BLaER1 treated with 17β-estradiol and CSF1 and Interleukin-3, amounts not matched to agents 10 nM and 100 nM (cell line): ENCODE results near the gene ONECUT1.

Experiments used
- H3K27ac ChIP-seq, 11 experiments: shearing (Covaris generic); formaldehyde crosslinking; 2 replicates each; pipeline ENCODE4 v1.8.1; 2022
- H3K27me3 ChIP-seq, 11 experiments: shearing (Covaris generic); formaldehyde crosslinking; 2 replicates each; pipeline ENCODE4 v1.8.1; 2022
- H3K36me3 ChIP-seq, 11 experiments: shearing (Covaris generic); formaldehyde crosslinking; 2 replicates each; pipeline ENCODE4 v1.8.1; 2022
- H3K4me1 ChIP-seq, 10 experiments: shearing (Covaris generic); formaldehyde crosslinking; 2 replicates each; pipeline ENCODE4 v1.8.1; 2022
- H3K4me2 ChIP-seq, 11 experiments: shearing (Covaris generic); formaldehyde crosslinking; 2 replicates each; pipeline ENCODE4 v1.8.1; 2022
- H3K4me3 ChIP-seq, 10 experiments: shearing (Covaris generic); formaldehyde crosslinking; 2 replicates each; pipeline ENCODE4 v1.8.1; 2022
- H3K9ac ChIP-seq, 11 experiments: shearing (Covaris generic); formaldehyde crosslinking; 2 replicates each; pipeline ENCODE4 v1.8.1; 2022
- H3K9me3 ChIP-seq, 11 experiments: shearing (Covaris generic); formaldehyde crosslinking; replicated peaks in 1 of 11; 2 replicates each; pipeline ENCODE4 v1.8.1; 2022
- H4K20me1 ChIP-seq, 11 experiments: shearing (Covaris generic); formaldehyde crosslinking; 2 replicates each; pipeline ENCODE4 v1.8.1; 2022
- Cebpa-rat ChIP-seq, 11 experiments: shearing (Covaris generic); IDR thresholded peaks; 2 replicates each; pipeline ENCODE4 v1.8.1; 2022

The ONECUT1 gene

GRCh38 chr15:52751522-52751921 lies 38.6 kb downstream of the ONECUT1 start:
- H3K4me3 ChIP-seq = no peak overlapping the region
- no peaks in the 10 kb centered on the region for H3K27me3 ChIP-seq
- TF ChIP-seq Cebpa-rat (IDR thresholded peaks at IDR 0.05) = no peak
- no peak overlapping the region for H3K27ac ChIP-seq
- no peaks in the 10 kb centered on the region for H3K9me3 ChIP-seq
- H3K36me3 ChIP-seq = no peaks in the 10 kb centered on the region
- no peaks in the 10 kb centered on the region for H4K20me1 ChIP-seq
- no peak overlapping the region for H3K9ac ChIP-seq
- H3K4me2 ChIP-seq = no peak overlapping the region
- no peaks in the 10 kb centered on the region for H3K4me1 ChIP-seq

- H3K9me3 ChIP-seq = no peaks in the 10 kb centered on the region
- H3K9ac ChIP-seq = no peak overlapping the region
- H3K4me2 ChIP-seq = 0 out of 22 replicates have a peak overlapping the region, but pooled peaks of 1 of the 11 experiments have one; percentile 16
- no peaks in the 10 kb centered on the region for H3K36me3 ChIP-seq
- no peak overlapping the region for H3K4me3 ChIP-seq
- no peak for TF ChIP-seq Cebpa-rat (IDR thresholded peaks at IDR 0.05)
- H3K4me1 ChIP-seq = no peaks in the 10 kb centered on the region
- H3K27ac ChIP-seq = no peak overlapping the region
- no peaks in the 10 kb centered on the region for H3K27me3 ChIP-seq
- H4K20me1 ChIP-seq = no peaks in the 10 kb centered on the region
These were observed 40.9 kb downstream of the ONECUT1 start for GRCh38 chr15:52749258-52749657.

- Histone ChIP-seq H3K4me2 (no peak overlapping the region), H3K27ac (no peak overlapping the region), H3K9ac (no peak overlapping the region)
These were observed 43.9 kb downstream of the ONECUT1 start for GRCh38 chr15:52746162-52746757.

GRCh38 chr15:52745326-52746161 lies 44.6 kb downstream of the ONECUT1 start:
- no peaks in the 10 kb centered on the region for H3K36me3 ChIP-seq
- H4K20me1 ChIP-seq = no peaks in the 10 kb centered on the region
- H3K4me2 ChIP-seq = no peak overlapping the region
- no peaks in the 10 kb centered on the region for H3K4me1 ChIP-seq
- no peaks in the 10 kb centered on the region for H3K27me3 ChIP-seq
- H3K27ac ChIP-seq = no peak overlapping the region
- H3K4me3 ChIP-seq = no peak overlapping the region
- H3K9me3 ChIP-seq = no peaks in the 10 kb centered on the region
- TF ChIP-seq Cebpa-rat (IDR thresholded peaks at IDR 0.05) = no peak
- no peak overlapping the region for H3K9ac ChIP-seq

More at GRCh38 chr15:52746162-52746757, 43.9 kb downstream of the ONECUT1 start:
- no peak for TF ChIP-seq Cebpa-rat (IDR thresholded peaks at IDR 0.05)
- no peaks in the 10 kb centered on the region for H3K27me3 ChIP-seq
- no peaks in the 10 kb centered on the region for H4K20me1 ChIP-seq
- H3K4me3 ChIP-seq = no peak overlapping the region
- no peaks in the 10 kb centered on the region for H3K4me1 ChIP-seq
- H3K36me3 ChIP-seq = no peaks in the 10 kb centered on the region
- H3K9me3 ChIP-seq = no peaks in the 10 kb centered on the region

GRCh38 chr15:52738311-52738710 lies 51.8 kb downstream of the ONECUT1 start:
- Histone ChIP-seq H3K36me3 (no peaks in the 10 kb centered on the region), H3K4me2 (no peak overlapping the region), H4K20me1 (no peaks in the 10 kb centered on the region), H3K9ac (no peak overlapping the region), H3K9me3 (no peaks in the 10 kb centered on the region), H3K4me3 (no peak overlapping the region), H3K27ac (no peak overlapping the region), H3K4me1 (peaks cover 8 to 17% (median 10%) of the 10 kb centered on the region in 10 experiments), H3K27me3 (no peaks in the 10 kb centered on the region)
- no peak for TF ChIP-seq Cebpa-rat (IDR thresholded peaks at IDR 0.05)

GRCh38 chr15:52737720-52738119 lies 52.4 kb downstream of the ONECUT1 start:
- Histone ChIP-seq H3K36me3 (no peaks in the 10 kb centered on the region), H3K4me1 (peaks cover 11 to 23% (median 13%) of the 10 kb centered on the region in 10 experiments), H3K4me2 (no peak overlapping the region), H3K4me3 (no peak overlapping the region), H3K9me3 (no peaks in the 10 kb centered on the region), H3K9ac (no peak overlapping the region), H4K20me1 (no peaks in the 10 kb centered on the region), H3K27ac (no peak overlapping the region), H3K27me3 (no peaks in the 10 kb centered on the region)
- no peak for TF ChIP-seq Cebpa-rat (IDR thresholded peaks at IDR 0.05)

- Histone ChIP-seq H3K9me3 (no peaks in the 10 kb centered on the region), H3K4me1 (peaks cover 13 to 26% (median 20%) of the 10 kb centered on the region in 10 experiments), H3K4me3 (no peak overlapping the region), H3K36me3 (no peaks in the 10 kb centered on the region), H3K9ac (no peak overlapping the region), H3K27ac (no peak overlapping the region), H3K4me2 (no peak overlapping the region), H3K27me3 (no peaks in the 10 kb centered on the region), H4K20me1 (no peaks in the 10 kb centered on the region)
- no peak for TF ChIP-seq Cebpa-rat (IDR thresholded peaks at IDR 0.05)
These were observed 54.7 kb downstream of the ONECUT1 start for GRCh38 chr15:52735231-52736089.

GRCh38 chr15:52734329-52734728 lies 55.8 kb downstream of the ONECUT1 start:
- no peak overlapping the region for H3K27ac ChIP-seq
- H3K27me3 ChIP-seq = no peaks in the 10 kb centered on the region
- peaks cover 24 to 37% (median 31%) of the 10 kb centered on the region in 10 experiments for H3K4me1 ChIP-seq
- no peak overlapping the region for H3K9ac ChIP-seq
- no peak for TF ChIP-seq Cebpa-rat (IDR thresholded peaks at IDR 0.05)
- no peaks in the 10 kb centered on the region for H4K20me1 ChIP-seq
- H3K36me3 ChIP-seq = no peaks in the 10 kb centered on the region
- peak overlapping the region in 7 of 11 experiments; percentile 11 to 47 (median 32); a peak in 7 of 22 replicates for H3K4me2 ChIP-seq
- H3K4me3 ChIP-seq = no peak overlapping the region
- H3K9me3 ChIP-seq = no peaks in the 10 kb centered on the region

- H3K27ac ChIP-seq = no peak overlapping the region
- H3K4me2 ChIP-seq = peak overlapping the region; percentile 11 to 50 (median 36)
- H3K9ac ChIP-seq = no peak overlapping the region
- no peaks in the 10 kb centered on the region for H3K36me3 ChIP-seq
- H3K4me1 ChIP-seq = peaks cover 26 to 42% (median 37%) of the 10 kb centered on the region in 10 experiments
- H3K9me3 ChIP-seq = no peaks in the 10 kb centered on the region
- no peak overlapping the region for H3K4me3 ChIP-seq
- no peak for TF ChIP-seq Cebpa-rat (IDR thresholded peaks at IDR 0.05)
- H3K27me3 ChIP-seq = no peaks in the 10 kb centered on the region
- H4K20me1 ChIP-seq = no peaks in the 10 kb centered on the region
These were observed 56.4 kb downstream of the ONECUT1 start for GRCh38 chr15:52733696-52734255.
